Small intestine (tissue), 7 donors: ENCODE measurements around the gene HPDL. TPM values are rescaled to one million over a fixed set of nuclear protein-coding genes. Genes with fewer than 3 reads are reported as not detected.

ENCODE experiments used
- DNase-seq, 2 donors: peaks; one replicate each; pipeline versions ENCODE4 v3.0.0 to v3.0.0-alpha.2; 2013
- FAIRE-seq: peaks from 2 replicates; lab custom pipeline; 2012; peaks lifted over from hg19 to GRCh38; lab: Jason Lieb, UNC
- H3K27ac ChIP-seq, 3 donors: one replicate each; pipeline ENCODE4 v1.5.1; 2013; ENCODE audit warnings: low read length in 2 of 3, mild to moderate bottlenecking in 2 of 3, control low read depth in 1 of 3, inconsistent platforms in 1 of 3, low read depth in 1 of 3, moderate library complexity in 1 of 3
- H3K27me3 ChIP-seq, 3 donors: one replicate each; pipeline ENCODE4 v1.6.1; 2013; ENCODE audit warnings: low read length in 3 of 3, inconsistent platforms in 1 of 3; ENCODE audit not compliant: control insufficient read depth in 3 of 3, insufficient read depth in 3 of 3
- H3K36me3 ChIP-seq, 3 donors: one replicate each; pipeline ENCODE4 v1.6.1; 2013; ENCODE audit warnings: low read length in 3 of 3, inconsistent platforms in 1 of 3, low read depth in 1 of 3, mild to moderate bottlenecking in 1 of 3, moderate library complexity in 1 of 3; ENCODE audit not compliant: control insufficient read depth in 3 of 3, insufficient read depth in 2 of 3
- H3K4me1 ChIP-seq, 3 donors: one replicate each; pipeline ENCODE4 v1.6.1; 2013; ENCODE audit warnings: low read length in 2 of 3, inconsistent platforms in 1 of 3, low read depth in 1 of 3, mild to moderate bottlenecking in 1 of 3, moderate library complexity in 1 of 3; ENCODE audit not compliant: control insufficient read depth in 3 of 3, insufficient read depth in 2 of 3
- H3K4me3 ChIP-seq, 3 donors: one replicate each; pipeline ENCODE4 v1.5.1; 2013; ENCODE audit warnings: low read length in 3 of 3, control low read depth in 1 of 3, inconsistent platforms in 1 of 3, low read depth in 1 of 3, mild to moderate bottlenecking in 1 of 3, moderate library complexity in 1 of 3
- H3K9me3 ChIP-seq, 2 donors: one replicate each; pipeline ENCODE4 v1.6.1; 2013; ENCODE audit warnings: low read depth in 1 of 2, low read length in 1 of 2; ENCODE audit not compliant: control insufficient read depth in 2 of 2, insufficient read depth in 1 of 2
- WGBS, 3 donors: extraction: QIAGEN DNeasy Blood & Tissue Kit; methylation state at CpG; one replicate each; pipeline ENCODE4 v1.1.7; 2013; 5-methylcytosine and 5-hydroxymethylcytosine counted together
- polyA plus RNA-seq, 4 donors: library from polyadenylated mRNA; stranded (reverse) in 3 of 4; unstranded in 1 of 4; fragments of 200-250 nt in 3 of 4; fragments of 120-200 nt in 1 of 4; gene quantifications; one replicate each; pipeline versions ENCODE4 v1.2.1 to v1.2.3, GENCODE V29; 2013
- donor health status: healthy with polysubstance abuse.
- donor health status: control.
- donor health status: control.
- donor health status: Bipolar disorder and iron deficiency.
- donor health status: healthy.

HPDL gene
- polyA plus RNA-seq, 4 donors = 1.1 to 10.7 (median 4.1) TPM

DNA sequence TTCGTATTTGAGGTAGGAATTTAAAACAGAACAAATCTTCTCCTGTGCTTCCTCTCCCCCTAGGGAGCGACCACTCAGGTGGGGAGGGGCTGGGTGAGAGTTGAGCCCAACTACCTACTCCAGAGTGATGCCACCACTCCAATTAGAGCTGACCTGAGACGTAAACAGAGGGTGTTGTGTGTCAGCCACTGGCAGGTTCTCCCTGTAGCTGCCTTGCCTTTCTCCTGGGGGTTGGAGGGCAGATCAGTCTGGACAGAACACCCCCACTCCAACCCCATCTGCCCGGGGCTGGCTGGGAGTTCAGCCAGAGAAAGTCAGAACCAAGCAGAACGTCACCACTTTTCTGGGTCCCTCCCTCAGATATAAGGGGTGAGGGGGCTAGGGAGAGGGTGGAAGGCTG, 2.0 kb downstream of the HPDL start:
- DNase-seq (no peak), FAIRE-seq (no peak)
- Histone ChIP-seq H3K4me3 (peak overlapping the region in 1 of 3 donors; percentile 48), H3K27ac (no peak overlapping the region), H3K4me1 (peaks cover 0 to 17% (median 2%) of the 10 kb centered on the region in 3 donors), H3K36me3 (peaks cover 4 to 58% (median 5%) of the 10 kb centered on the region in 3 donors), H3K27me3 (no peaks in the 10 kb centered on the region), H3K9me3 (no peaks in the 10 kb centered on the region)
- 33 to 58% (median 56%) methylated on average over 5 of the region's 5 CpGs for WGBS, 3 donors

DNA sequence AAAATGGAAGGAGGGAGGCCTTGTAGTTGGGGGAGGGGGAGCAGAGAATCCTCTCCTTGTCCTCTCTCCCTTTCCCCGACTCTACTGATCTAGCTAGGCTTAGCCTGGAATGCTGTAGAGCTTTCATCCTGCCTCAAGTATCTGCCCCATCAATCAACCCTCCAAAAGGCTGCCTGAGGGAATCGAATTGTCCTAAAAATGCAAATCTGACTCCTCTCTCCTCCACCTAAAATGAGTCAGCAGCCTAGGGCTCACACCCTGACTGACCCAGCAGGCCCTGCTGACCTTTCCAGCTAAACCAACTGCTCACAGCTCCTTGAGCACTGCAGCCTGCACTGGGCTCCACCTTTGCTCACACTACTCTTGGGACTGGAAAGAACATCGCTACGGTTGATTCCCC, 2.8 kb downstream of the HPDL start:
- H3K27ac ChIP-seq = no peak overlapping the region
- no peak overlapping the region for H3K4me3 ChIP-seq
- WGBS, 3 donors = 73 to 81% (median 79%) methylated on average over 3 to 4 of the region's 4 CpGs
- peaks cover 4 to 64% (median 5%) of the 10 kb centered on the region in 3 donors for H3K36me3 ChIP-seq
- H3K9me3 ChIP-seq = no peaks in the 10 kb centered on the region
- peaks cover 0 to 24% (median 2%) of the 10 kb centered on the region in 3 donors for H3K4me1 ChIP-seq
- DNase-seq (no peak), FAIRE-seq (no peak)
- H3K27me3 ChIP-seq = no peaks in the 10 kb centered on the region

DNA sequence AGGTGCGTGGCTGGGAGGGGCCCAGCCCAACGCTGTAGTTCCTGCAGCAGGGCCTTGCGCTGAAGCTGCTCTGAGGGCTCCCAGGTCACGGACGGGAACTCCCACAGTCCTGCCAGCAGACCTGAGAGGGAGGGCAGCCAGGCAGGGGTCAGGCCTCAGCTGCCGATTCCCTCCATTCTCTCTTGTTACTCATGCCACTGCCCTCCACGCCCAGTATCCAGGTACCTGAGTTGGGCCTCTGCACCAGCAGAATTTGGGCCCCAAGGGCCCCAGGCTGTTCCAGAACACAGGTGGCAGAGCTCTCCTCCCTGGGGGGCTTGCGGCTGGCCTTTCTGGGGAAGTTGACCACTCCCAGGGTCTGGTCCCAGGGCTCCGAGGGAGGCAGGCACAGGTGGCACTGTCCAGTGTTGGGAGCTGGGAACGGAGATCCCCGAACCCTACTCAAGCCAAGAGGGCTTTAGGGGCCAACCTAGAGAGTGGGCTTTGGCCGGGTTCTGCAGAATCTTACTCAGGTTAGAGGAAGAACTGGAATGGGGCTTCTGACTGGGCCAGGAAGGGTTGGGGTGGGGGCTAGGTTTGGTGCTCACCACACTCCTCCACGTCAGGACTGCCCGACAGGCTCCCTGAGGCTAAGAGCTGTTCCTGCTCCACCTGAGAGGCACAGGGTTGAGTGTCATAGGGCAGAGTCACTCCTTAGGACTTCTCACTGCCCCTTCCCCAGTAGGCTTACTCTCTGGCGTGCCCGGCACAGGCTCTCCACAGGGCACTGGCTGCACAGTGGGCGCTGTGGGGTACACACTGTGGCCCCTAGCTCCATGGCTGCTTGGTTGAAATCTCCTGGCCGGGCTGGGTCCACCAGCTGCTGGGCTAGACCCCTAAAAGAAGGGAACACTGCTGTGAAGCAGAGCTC, 5.0 kb downstream of the HPDL start:
- Histone ChIP-seq H3K4me3 (no peak overlapping the region), H3K36me3 (peaks cover 4 to 66% (median 5%) of the 10 kb centered on the region in 3 donors), H3K4me1 (peaks cover 2 to 41% (median 5%) of the 10 kb centered on the region in 3 donors), H3K27me3 (no peaks in the 10 kb centered on the region), H3K9me3 (no peaks in the 10 kb centered on the region), H3K27ac (no peak overlapping the region)
- WGBS, 3 donors = 94 to 97% (median 95%) methylated on average over 17 to 18 of the region's 18 CpGs
- no peak for FAIRE-seq
- no peak for DNase-seq

DNA sequence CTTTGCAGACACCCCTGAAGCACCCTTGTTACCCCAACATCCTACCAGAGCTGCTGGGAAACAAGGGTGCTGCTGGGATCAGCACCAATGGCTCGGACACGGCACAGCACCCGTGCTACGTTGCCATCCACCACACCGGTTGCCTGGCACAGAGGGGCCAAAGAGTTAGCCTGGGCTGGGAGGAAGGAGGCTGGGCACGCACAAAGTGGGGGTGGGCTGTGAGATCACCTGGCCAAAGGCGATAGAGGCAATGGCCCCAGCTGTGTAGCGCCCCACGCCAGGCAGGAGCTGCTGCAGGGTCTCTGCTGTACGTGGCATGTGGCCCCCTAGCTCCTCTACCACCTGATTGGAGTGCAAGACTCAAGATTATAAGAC, 5.6 kb downstream of the HPDL start:
- Histone ChIP-seq H3K36me3 (peaks cover 4 to 66% (median 5%) of the 10 kb centered on the region in 3 donors), H3K4me3 (no peak overlapping the region), H3K27me3 (no peaks in the 10 kb centered on the region), H3K9me3 (no peaks in the 10 kb centered on the region), H3K27ac (no peak overlapping the region), H3K4me1 (peaks cover 2 to 44% (median 6%) of the 10 kb centered on the region in 3 donors)
- FAIRE-seq (no peak), DNase-seq (no peak)
- WGBS, 3 donors = 90 to 96% (median 92%) methylated on average over 9 to 10 of the region's 10 CpGs

DNA sequence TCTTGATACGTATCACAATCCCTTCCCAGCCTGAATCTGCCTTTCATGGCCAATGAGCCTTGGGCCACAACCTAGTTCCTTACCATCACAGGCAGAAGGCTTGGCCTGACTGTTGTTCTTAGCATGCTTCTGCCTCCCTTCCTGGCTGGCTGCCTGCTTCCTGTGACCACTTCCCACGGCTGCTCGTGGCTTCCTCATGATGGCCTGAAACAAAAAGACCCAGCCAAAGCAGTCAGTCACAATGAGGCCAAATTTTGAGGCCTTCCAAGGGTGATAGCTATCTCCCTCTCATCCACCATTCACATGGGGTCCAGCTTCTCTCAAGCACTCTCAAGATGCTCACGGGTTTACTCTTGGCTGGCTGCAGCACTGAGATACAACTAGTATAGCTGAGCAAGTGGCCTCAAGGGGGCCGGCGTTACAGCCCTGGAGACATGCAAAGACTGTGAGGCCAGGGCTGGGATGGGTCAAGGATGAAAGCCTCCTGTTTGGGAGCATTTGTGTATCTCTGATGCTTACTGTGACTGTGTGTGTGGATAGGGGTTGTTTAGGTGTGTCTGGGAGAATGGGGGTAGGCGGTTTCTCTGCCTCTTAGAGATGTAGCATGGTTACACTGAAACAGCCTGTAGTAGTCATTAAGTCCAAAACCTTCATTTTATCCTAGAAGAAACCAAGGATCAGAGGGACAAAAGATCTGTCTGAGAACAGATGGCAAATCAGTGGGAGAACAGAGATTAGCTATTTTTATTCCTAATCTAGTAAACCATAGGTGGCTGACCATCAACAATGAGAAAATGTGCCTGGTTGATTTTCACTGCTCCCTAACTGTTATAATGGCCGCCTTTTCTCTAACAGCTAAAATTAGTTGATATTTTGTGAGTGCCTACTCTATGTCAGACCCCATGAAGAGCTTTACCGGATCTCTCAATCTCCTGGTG, 7.9 kb downstream of the HPDL start:
- no peak overlapping the region for H3K4me3 ChIP-seq
- peak overlapping the region in 2 of 3 donors; percentile 59 to 82 for H3K27ac ChIP-seq
- no peaks in the 10 kb centered on the region for H3K9me3 ChIP-seq
- FAIRE-seq (no peak), DNase-seq (peak in 1 of 2 donors; percentile 47)
- H3K36me3 ChIP-seq = peaks cover 4 to 47% (median 5%) of the 10 kb centered on the region in 3 donors
- no peaks in the 10 kb centered on the region for H3K27me3 ChIP-seq
- WGBS, 3 donors = 69 to 81% (median 79%) methylated on average over 9 of the region's 9 CpGs
- H3K4me1 ChIP-seq = peaks cover 7 to 52% (median 8%) of the 10 kb centered on the region in 3 donors

DNA sequence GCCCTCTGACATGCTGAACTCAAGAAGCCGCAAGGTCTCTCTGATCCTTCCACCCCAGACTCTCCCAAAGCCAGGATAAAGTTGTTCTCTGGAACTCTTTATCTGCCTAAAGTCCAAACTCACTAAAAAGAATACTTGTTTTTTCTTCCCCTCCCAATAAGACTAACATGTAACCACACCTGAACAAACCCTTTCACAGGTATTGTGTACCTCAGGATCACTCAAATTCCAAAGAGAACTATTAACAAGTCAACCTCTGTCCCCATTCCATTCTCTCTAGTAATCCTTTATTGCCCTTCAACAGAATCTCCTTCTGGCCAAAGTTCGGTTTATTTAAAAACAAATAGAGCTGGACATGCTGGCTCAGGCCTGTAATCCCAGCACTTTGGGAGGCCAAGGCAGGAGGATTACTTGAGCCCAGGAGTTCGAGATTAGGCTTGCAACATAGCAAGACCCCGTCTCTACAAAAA, 9.2 kb downstream of the HPDL start:
- H3K27me3 ChIP-seq = no peaks in the 10 kb centered on the region
- DNase-seq (peak; percentile 89 to 96), FAIRE-seq (no peak)
- H3K4me1 ChIP-seq = peaks cover 7 to 55% (median 10%) of the 10 kb centered on the region in 3 donors
- WGBS, 3 donors = 16 to 61% (median 37%) methylated on average over 4 of the region's 4 CpGs
- peak overlapping the region; percentile 25 to 82 (median 59) for H3K27ac ChIP-seq
- H3K4me3 ChIP-seq = no peak overlapping the region
- H3K9me3 ChIP-seq = no peaks in the 10 kb centered on the region
- H3K36me3 ChIP-seq = peaks cover 4 to 36% (median 5%) of the 10 kb centered on the region in 3 donors

DNA sequence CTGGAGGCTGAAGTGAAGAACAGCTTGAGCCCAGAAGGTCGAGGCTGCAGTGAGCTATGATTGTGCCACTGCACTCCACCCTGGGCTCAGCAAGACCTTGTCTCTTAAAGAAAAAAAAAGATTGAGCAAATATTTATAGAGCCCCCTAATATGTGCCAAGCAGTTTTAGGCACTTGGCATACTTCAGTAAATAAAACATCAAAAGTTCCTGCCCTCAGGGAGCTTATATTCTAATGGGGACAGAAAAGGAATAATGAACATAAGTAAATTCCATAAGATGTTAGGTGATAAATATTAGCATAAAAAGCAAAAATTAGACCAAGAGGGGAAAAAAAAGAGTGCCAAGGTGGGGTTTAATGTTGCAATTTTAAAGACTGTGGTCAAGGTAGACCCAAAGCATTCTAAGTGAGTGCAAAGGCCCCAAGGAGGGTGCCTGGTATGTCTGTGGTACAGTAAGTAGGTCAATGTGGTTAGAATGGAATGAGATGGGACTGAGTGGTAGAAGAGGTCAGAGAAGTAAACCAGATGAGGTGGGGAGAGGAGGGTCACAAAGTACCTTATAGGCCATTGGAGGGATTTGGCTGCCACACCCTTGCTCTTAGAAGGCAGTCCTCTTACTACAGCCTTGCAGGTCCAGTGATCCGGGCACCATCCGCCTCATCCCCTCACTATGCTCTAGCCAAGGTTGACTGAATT, 11.1 kb downstream of the HPDL start:
- no peak overlapping the region for H3K4me3 ChIP-seq
- 73 to 91% (median 87%) methylated on average over 3 of the region's 3 CpGs for WGBS, 3 donors
- FAIRE-seq (no peak), DNase-seq (no peak)
- peak overlapping the region in 1 of 3 donors; percentile 82 for H3K27ac ChIP-seq
- H3K9me3 ChIP-seq = no peaks in the 10 kb centered on the region
- H3K27me3 ChIP-seq = no peaks in the 10 kb centered on the region
- peaks cover 10 to 64% (median 13%) of the 10 kb centered on the region in 3 donors for H3K4me1 ChIP-seq
- peaks cover 0 to 32% (median 6%) of the 10 kb centered on the region in 3 donors for H3K36me3 ChIP-seq
